Breast epithelium (tissue), 4 donors: ENCODE data around the gene AGAP2. TPM values are rescaled to one million over a fixed set of nuclear protein-coding genes. Genes with fewer than 3 reads are reported as not detected.

Source experiments
- DNase-seq, 2 donors: peaks; one replicate each; pipeline ENCODE4 v3.0.0-alpha.2; 2019; ENCODE audit warnings: low spot score in 2 of 2
- H3K27ac ChIP-seq, 2 donors: fragments of 200-600 bp; sonication (generic) in 1 of 2; one replicate each; pipeline ENCODE4 v1.5.1; 2016 to 2019; ENCODE audit warnings: mild to moderate bottlenecking in 1 of 2
- H3K27me3 ChIP-seq, 2 donors: fragments of 200-600 bp; sonication (generic) in 1 of 2; one replicate each; pipeline versions ENCODE4 v1.5.1 to v1.6.0; 2017 to 2019; ENCODE audit warnings: control low read depth in 1 of 2, mild to moderate bottlenecking in 1 of 2
- H3K36me3 ChIP-seq: fragments of 200-600 bp; one replicate; pipeline ENCODE4 v1.5.1; 2019
- H3K4me1 ChIP-seq, 2 donors: fragments of 200-600 bp; sonication (generic); one replicate each; pipeline ENCODE4 v1.5.1; 2016 to 2019; ENCODE audit warnings: control low read depth in 1 of 2
- H3K4me3 ChIP-seq, 3 donors: fragments of 200-600 bp; sonication (generic); 1 replicate in 2 of 3; 2 replicates in 1 of 3; pipeline ENCODE4 v1.5.1; 2016 to 2019; ENCODE audit warnings: mild to moderate bottlenecking in 3 of 3, moderate library complexity in 2 of 3
- H3K9me3 ChIP-seq, 2 donors: fragments of 200-600 bp; sonication (generic) in 1 of 2; one replicate each; pipeline ENCODE4 v1.5.1; 2016 to 2019; ENCODE audit warnings: control low read depth in 1 of 2
- CTCF ChIP-seq, 3 donors: fragments of 450-650 bp; IDR thresholded peaks; one replicate each; pipeline ENCODE4 v1.5.1; 2016 to 2017; ENCODE audit warnings: antibody characterized with exemption in 3 of 3, mild to moderate bottlenecking in 3 of 3, moderate library complexity in 3 of 3
- POLR2A ChIP-seq: fragments of 450-650 bp; IDR thresholded peaks from one replicate; pipeline ENCODE4 v1.6.1; 2016; ENCODE audit warnings: antibody characterized with exemption, mild to moderate bottlenecking, moderate library complexity
- POLR2AphosphoS5 ChIP-seq, 3 donors: sonication (generic); formaldehyde crosslinking; IDR thresholded peaks; one replicate each; pipeline ENCODE4 v1.6.1; 2017; ENCODE audit warnings: antibody characterized with exemption in 3 of 3
- intact Hi-C: fragments of 100-400 bp; cut with DNase I; formaldehyde crosslinking; loops from one replicate; pipeline ENCODE4 v1.15.1; 2023; ENCODE audit warnings: low total_unique reads
- total RNA-seq, 3 donors: library from RNA; depleted of rRNA; stranded (reverse); fragments of >200 nt; gene quantifications; one replicate each; pipeline ENCODE4 v1.1.0, GENCODE V29; 2016

The AGAP2 gene
- total RNA-seq, 3 donors from 2014 or later, result 1.2 to 1.8 (median 1.6) TPM

DNA sequence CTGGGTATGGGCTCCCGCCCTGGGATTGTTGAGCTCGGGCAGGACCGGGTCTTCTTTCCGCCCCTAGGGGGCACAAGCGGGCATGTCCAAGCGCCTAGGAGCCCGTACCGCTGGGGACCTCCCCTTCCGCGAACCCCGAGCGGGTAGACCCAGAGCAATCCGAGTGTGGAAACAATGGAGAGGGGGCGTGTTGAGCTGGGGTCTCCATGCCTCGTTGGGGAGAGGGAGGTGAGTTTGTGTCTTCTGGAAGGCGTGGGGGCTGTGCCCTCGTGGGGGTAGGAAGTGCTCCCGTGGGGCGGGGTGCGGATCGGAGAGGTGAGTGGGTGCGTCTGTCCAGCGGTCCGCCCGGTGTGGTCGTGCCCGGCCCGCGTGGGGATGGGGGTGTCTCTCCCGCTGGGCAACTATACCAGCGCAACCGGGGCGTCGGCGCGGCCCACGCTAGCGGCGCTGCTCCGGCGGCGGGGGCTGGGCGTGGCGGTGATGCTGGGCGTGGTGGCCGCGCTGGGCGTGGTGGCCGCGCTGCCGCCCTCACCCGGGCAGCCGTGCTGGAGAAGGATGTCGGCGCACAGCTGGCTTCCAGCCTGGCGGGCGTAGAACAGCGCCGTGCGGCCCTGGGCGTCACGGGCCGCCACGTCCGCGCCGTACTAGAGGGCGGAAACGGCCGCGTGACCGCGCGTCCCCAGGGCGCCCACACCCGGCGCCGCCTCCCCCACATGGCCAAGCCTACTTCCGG is 12.2 kb downstream of the AGAP2 start:
- TF ChIP-seq POLR2A (no peak), CTCF (IDR thresholded peaks at IDR 0.05) (peak; percentile 62 to 82 (median 71)), POLR2AphosphoS5 (IDR thresholded peaks at IDR 0.05) (no peak)
- Histone ChIP-seq H3K9me3 (no peaks in the 10 kb centered on the region), H3K36me3 (no peaks in the 10 kb centered on the region), H3K4me1 (peaks cover 0 to 5% of the 10 kb centered on the region in 2 donors), H3K4me3 (peak overlapping the region; percentile 57 to 86 (median 82)), H3K27me3 (no peaks in the 10 kb centered on the region), H3K27ac (peak overlapping the region; percentile 80 to 91)
- intact Hi-C loops, result no loop called here
- DNase-seq, result peak; percentile 72 to 89

GRCh38 chr12:57725851-57726150 is 12.7 kb downstream of the AGAP2 start:
- no peaks in the 10 kb centered on the region for H3K36me3 ChIP-seq
- H3K4me1 ChIP-seq, result peaks cover 0 to 5% of the 10 kb centered on the region in 2 donors
- DNase-seq, result no peak
- H3K4me3 ChIP-seq, result peak overlapping the region; percentile 57 to 86 (median 82)
- H3K27ac ChIP-seq, result peak overlapping the region; percentile 80 to 91
- intact Hi-C loops, result no loop called here
- TF ChIP-seq CTCF (IDR thresholded peaks at IDR 0.05) (no peak), POLR2A (no peak), POLR2AphosphoS5 (IDR thresholded peaks at IDR 0.05) (no peak)
- no peaks in the 10 kb centered on the region for H3K27me3 ChIP-seq
- H3K9me3 ChIP-seq, result no peaks in the 10 kb centered on the region

- peaks cover 0 to 5% of the 10 kb centered on the region in 2 donors for H3K4me1 ChIP-seq
- peak overlapping the region in 1 of 3 donors; percentile 82 for H3K4me3 ChIP-seq
- H3K36me3 ChIP-seq, result no peaks in the 10 kb centered on the region
- intact Hi-C loops, result no loop called here
- no peak for TF ChIP-seq POLR2AphosphoS5 (IDR thresholded peaks at IDR 0.05)
- TF ChIP-seq CTCF (IDR thresholded peaks at IDR 0.05), result no peak
- TF ChIP-seq POLR2A, result no peak
- no peaks in the 10 kb centered on the region for H3K9me3 ChIP-seq
- no peaks in the 10 kb centered on the region for H3K27me3 ChIP-seq
- no peak overlapping the region for H3K27ac ChIP-seq
- DNase-seq, result peak in 1 of 2 donors; percentile 14
Observed at GRCh38 chr12:57724936-57725740, 13.4 kb downstream of the AGAP2 start.

- intact Hi-C loops, result no loop called here
- DNase-seq, result peak in 1 of 2 donors; percentile 13
- no peak for TF ChIP-seq POLR2A
- TF ChIP-seq CTCF (IDR thresholded peaks at IDR 0.05), result no peak
- TF ChIP-seq POLR2AphosphoS5 (IDR thresholded peaks at IDR 0.05), result no peak
- no peak overlapping the region for H3K4me3 ChIP-seq
- H3K27ac ChIP-seq, result no peak overlapping the region
- H3K27me3 ChIP-seq, result no peaks in the 10 kb centered on the region
- H3K9me3 ChIP-seq, result no peaks in the 10 kb centered on the region
- peaks cover 0 to 5% of the 10 kb centered on the region in 2 donors for H3K4me1 ChIP-seq
- H3K36me3 ChIP-seq, result no peaks in the 10 kb centered on the region
Observed at GRCh38 chr12:57724003-57724935, 14.3 kb downstream of the AGAP2 start.
